ENCODE measurements around the gene FAM110D.

GRCh38 chr1:26124418-26125331 lies 34.2 kb upstream of the FAM110D start:
- no peak for TF ChIP-seq SMC3 (IDR thresholded peaks at IDR 0.05; ENCODE audit: low read depth, low read length)
- TF ChIP-seq ELF1 (IDR thresholded peaks at IDR 0.05) = no peak
- TF ChIP-seq CTCF (IDR thresholded peaks at IDR 0.05) = no peak
- no peak for TF ChIP-seq PBX3 (IDR thresholded peaks at IDR 0.05)
- no peak for TF ChIP-seq JUND (IDR thresholded peaks at IDR 0.05)
- no peak for TF ChIP-seq EP300 (IDR thresholded peaks at IDR 0.05; ENCODE audit: borderline replicate concordance in 1 of 2, low read depth in 1 of 2, low read length in 1 of 2)
- no peak for TF ChIP-seq RAD21 (IDR thresholded peaks at IDR 0.05; ENCODE audit: low read length)
- TF ChIP-seq CHD2 (IDR thresholded peaks at IDR 0.05; ENCODE audit: low read length, partially characterized antibody) = no peak
- no peak for TF ChIP-seq TAF1 (IDR thresholded peaks at IDR 0.05; ENCODE audit: borderline replicate concordance, low read depth, low read length)
- TF ChIP-seq RXRA (IDR thresholded peaks at IDR 0.05; ENCODE audit: borderline replicate concordance, low read depth) = no peak
- TF ChIP-seq USF2 (IDR thresholded peaks at IDR 0.05; ENCODE audit: borderline replicate concordance, low read depth, low read length) = no peak
- TF ChIP-seq POLR2AphosphoS5 (IDR thresholded peaks at IDR 0.05; ENCODE audit: low read depth, low read length) = no peak
- TF ChIP-seq EZH2phosphoT487 (IDR thresholded peaks at IDR 0.05; ENCODE audit: borderline replicate concordance, low read depth) = no peak
